ENCODE measurements around the gene CRIM1. TPM values are rescaled to one million over a fixed set of nuclear protein-coding genes. Genes with fewer than 3 reads are reported as not detected.

The CRIM1 gene
- total RNA-seq, 4 donors from 2014 or later = 72.6 to 162 (median 112) TPM

GRCh38 chr2:36515538-36515937 lies 160.0 kb downstream of the CRIM1 start:
- no peak for DNase-seq (ENCODE audit: low spot score in 2 of 2)
- Histone ChIP-seq H3K4me1 (no peaks in the 10 kb centered on the region), H3K27me3 (no peaks in the 10 kb centered on the region), H3K27ac (no peak overlapping the region), H3K36me3 (peaks cover 83% of the 10 kb centered on the region), H3K9me3 (no peaks in the 10 kb centered on the region), H3K4me3 (no peak overlapping the region)
- TF ChIP-seq POLR2AphosphoS5 (IDR thresholded peaks at IDR 0.05) = no peak
- TF ChIP-seq CTCF (IDR thresholded peaks at IDR 0.05) = no peak
- no peak for TF ChIP-seq EP300 (IDR thresholded peaks at IDR 0.05)
- TF ChIP-seq POLR2A (IDR thresholded peaks at IDR 0.05) = no peak
- 94% methylated on average over 7 of the region's 7 CpGs for WGBS

GRCh38 chr2:36516136-36516870 lies 160.7 kb downstream of the CRIM1 start:
- Histone ChIP-seq H3K36me3 (peaks cover 89% of the 10 kb centered on the region), H3K4me1 (no peaks in the 10 kb centered on the region), H3K27ac (no peak overlapping the region), H3K9me3 (no peaks in the 10 kb centered on the region), H3K27me3 (no peaks in the 10 kb centered on the region), H3K4me3 (no peak overlapping the region)
- TF ChIP-seq POLR2AphosphoS5 (IDR thresholded peaks at IDR 0.05) (no peak), CTCF (IDR thresholded peaks at IDR 0.05) (no peak), POLR2A (IDR thresholded peaks at IDR 0.05) (no peak), EP300 (IDR thresholded peaks at IDR 0.05) (no peak)
- 75% methylated on average over 8 of the region's 8 CpGs for WGBS
- no peak for DNase-seq (ENCODE audit: low spot score in 2 of 2)

GRCh38 chr2:36520431-36520830 lies 164.9 kb downstream of the CRIM1 start:
- Histone ChIP-seq H3K4me1 (no peaks in the 10 kb centered on the region), H3K4me3 (no peak overlapping the region), H3K27me3 (no peaks in the 10 kb centered on the region), H3K9me3 (no peaks in the 10 kb centered on the region), H3K36me3 (peaks cover 82% of the 10 kb centered on the region), H3K27ac (no peak overlapping the region)
- WGBS = 98% methylated on average over 4 of the region's 4 CpGs
- TF ChIP-seq CTCF (IDR thresholded peaks at IDR 0.05) = no peak
- no peak for DNase-seq (ENCODE audit: low spot score in 2 of 2)

- H3K27me3 ChIP-seq = no peaks in the 10 kb centered on the region
- 85% methylated on average over 4 of the region's 4 CpGs for WGBS
- peaks cover 59% of the 10 kb centered on the region for H3K36me3 ChIP-seq
- H3K4me1 ChIP-seq = no peaks in the 10 kb centered on the region
- H3K27ac ChIP-seq = no peak overlapping the region
- no peak overlapping the region for H3K4me3 ChIP-seq
- TF ChIP-seq EP300 (IDR thresholded peaks at IDR 0.05) (no peak), POLR2A (IDR thresholded peaks at IDR 0.05) (no peak), CTCF (IDR thresholded peaks at IDR 0.05) (no peak), POLR2AphosphoS5 (IDR thresholded peaks at IDR 0.05) (no peak)
- DNase-seq (ENCODE audit: low spot score in 2 of 2) = no peak
- no peaks in the 10 kb centered on the region for H3K9me3 ChIP-seq
Observed at GRCh38 chr2:36523153-36523552, 167.6 kb downstream of the CRIM1 start.

GRCh38 chr2:36525245-36525644 lies 169.7 kb downstream of the CRIM1 start:
- Histone ChIP-seq H3K4me3 (no peak overlapping the region), H3K27me3 (no peaks in the 10 kb centered on the region), H3K9me3 (no peaks in the 10 kb centered on the region), H3K36me3 (peaks cover 40% of the 10 kb centered on the region), H3K27ac (no peak overlapping the region), H3K4me1 (no peaks in the 10 kb centered on the region)
- 90% methylated on average over 5 of the region's 5 CpGs for WGBS
- DNase-seq (ENCODE audit: low spot score in 2 of 2) = no peak
- no peak for TF ChIP-seq POLR2AphosphoS5 (IDR thresholded peaks at IDR 0.05)
- TF ChIP-seq EP300 (IDR thresholded peaks at IDR 0.05) = no peak
- TF ChIP-seq POLR2A (IDR thresholded peaks at IDR 0.05) = no peak

GRCh38 chr2:36526226-36526625 lies 170.6 kb downstream of the CRIM1 start:
- no peak for DNase-seq (ENCODE audit: low spot score in 2 of 2)
- Histone ChIP-seq H3K27me3 (no peaks in the 10 kb centered on the region), H3K36me3 (peaks cover 32% of the 10 kb centered on the region), H3K4me1 (no peaks in the 10 kb centered on the region), H3K9me3 (no peaks in the 10 kb centered on the region), H3K4me3 (no peak overlapping the region), H3K27ac (no peak overlapping the region)
- TF ChIP-seq POLR2A (IDR thresholded peaks at IDR 0.05) = no peak
- TF ChIP-seq POLR2AphosphoS5 (IDR thresholded peaks at IDR 0.05) = no peak
- no peak for TF ChIP-seq EP300 (IDR thresholded peaks at IDR 0.05)
- no peak for TF ChIP-seq CTCF (IDR thresholded peaks at IDR 0.05)
- 62% methylated on average over 2 of the region's 2 CpGs for WGBS

Data from suprapubic skin (tissue), 4 donors.